GM18909 (cell line): ENCODE measurements around the gene TCEANC2.

ENCODE experiments used
- ATAC-seq: cut with Tn5 transposase; IDR thresholded peaks from one replicate; pipeline ENCODE4 v1.9.1; 2021; ENCODE audit warnings: mild to moderate bottlenecking; ENCODE audit not compliant: unreplicated experiment, poor library complexity

Gene TCEANC2

GRCh38 chr1:54110996-54111395 lies 57.6 kb downstream of the TCEANC2 start:
- ATAC-seq: no peak

- no peak for ATAC-seq
Measured at GRCh38 chr1:54111624-54112023, 58.2 kb downstream of the TCEANC2 start.

DNA sequence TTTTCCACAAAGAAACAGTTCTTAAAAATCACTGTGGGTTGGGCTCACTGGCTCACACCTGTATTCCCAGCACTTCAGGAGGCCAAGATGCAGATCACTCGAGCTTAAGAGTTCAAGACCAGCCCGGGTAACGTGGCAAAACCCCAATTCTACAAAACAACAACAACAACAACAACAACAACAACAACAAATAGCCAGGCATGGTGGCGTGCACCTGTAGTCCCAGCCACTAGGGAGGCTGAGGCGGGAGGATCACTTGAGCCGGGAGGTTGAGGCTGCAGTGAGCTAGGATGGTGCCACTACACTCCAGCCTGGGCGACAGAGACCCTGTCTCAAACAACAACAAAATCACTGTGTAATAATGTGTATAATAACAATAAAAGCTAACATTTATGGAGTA lies 58.6 kb downstream of the TCEANC2 start:
- ATAC-seq: no peak

- ATAC-seq: no peak
Measured at GRCh38 chr1:54112705-54113368, 59.4 kb downstream of the TCEANC2 start.

GRCh38 chr1:54114001-54114400 lies 60.6 kb downstream of the TCEANC2 start:
- no peak for ATAC-seq

GRCh38 chr1:54114955-54115354 lies 61.5 kb downstream of the TCEANC2 start:
- ATAC-seq: no peak

- no peak for ATAC-seq
Measured at GRCh38 chr1:54115520-54115919, 62.1 kb downstream of the TCEANC2 start.

GRCh38 chr1:54117815-54118563 lies 64.6 kb downstream of the TCEANC2 start:
- ATAC-seq: no peak

DNA sequence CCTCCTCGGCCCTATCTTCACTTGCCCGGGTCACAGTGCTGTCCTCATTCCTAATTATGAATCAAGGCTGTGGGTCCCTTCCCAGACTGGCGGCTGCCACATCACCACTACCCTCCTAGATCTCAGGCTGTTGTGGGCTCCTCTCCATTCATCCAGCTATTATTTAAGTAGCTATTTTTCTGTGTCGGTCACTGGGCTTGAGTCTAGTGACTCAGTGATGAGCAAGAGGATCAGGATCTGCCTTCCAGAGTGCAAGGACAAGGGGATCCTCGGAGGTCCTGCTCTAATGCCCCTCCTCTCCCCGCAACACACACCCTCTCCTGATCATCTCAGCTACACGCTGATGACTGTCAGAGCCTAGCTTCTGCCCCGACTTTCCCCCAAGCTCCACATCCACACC lies 65.3 kb downstream of the TCEANC2 start:
- no peak for ATAC-seq

DNA sequence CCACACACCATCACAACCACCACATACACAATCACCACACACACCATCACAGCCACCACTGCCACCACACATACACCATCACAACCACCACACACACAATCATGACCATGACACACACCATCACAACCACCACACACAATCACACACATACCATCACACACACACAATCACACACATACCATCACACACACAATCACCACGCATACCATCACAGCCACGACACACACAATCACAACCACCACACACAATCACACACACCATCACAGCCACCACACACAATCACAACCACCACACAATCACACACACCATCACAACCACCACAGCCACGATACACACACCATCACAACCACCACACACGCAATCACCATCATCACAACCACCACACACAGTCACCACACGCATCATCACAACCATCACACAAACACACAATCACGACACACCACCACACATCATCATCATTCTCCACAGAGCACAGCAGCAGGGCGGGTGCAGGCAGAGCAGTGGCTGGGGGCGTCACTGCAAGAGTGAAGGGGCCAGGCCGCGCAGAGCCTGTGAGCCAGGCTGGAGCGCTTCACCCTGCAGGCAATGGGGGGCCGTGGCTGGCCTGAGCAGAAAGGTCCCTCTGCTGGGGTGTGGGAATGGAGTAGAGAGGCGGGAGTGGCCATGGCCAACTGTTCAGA lies 66.8 kb downstream of the TCEANC2 start:
- no peak for ATAC-seq

DNA sequence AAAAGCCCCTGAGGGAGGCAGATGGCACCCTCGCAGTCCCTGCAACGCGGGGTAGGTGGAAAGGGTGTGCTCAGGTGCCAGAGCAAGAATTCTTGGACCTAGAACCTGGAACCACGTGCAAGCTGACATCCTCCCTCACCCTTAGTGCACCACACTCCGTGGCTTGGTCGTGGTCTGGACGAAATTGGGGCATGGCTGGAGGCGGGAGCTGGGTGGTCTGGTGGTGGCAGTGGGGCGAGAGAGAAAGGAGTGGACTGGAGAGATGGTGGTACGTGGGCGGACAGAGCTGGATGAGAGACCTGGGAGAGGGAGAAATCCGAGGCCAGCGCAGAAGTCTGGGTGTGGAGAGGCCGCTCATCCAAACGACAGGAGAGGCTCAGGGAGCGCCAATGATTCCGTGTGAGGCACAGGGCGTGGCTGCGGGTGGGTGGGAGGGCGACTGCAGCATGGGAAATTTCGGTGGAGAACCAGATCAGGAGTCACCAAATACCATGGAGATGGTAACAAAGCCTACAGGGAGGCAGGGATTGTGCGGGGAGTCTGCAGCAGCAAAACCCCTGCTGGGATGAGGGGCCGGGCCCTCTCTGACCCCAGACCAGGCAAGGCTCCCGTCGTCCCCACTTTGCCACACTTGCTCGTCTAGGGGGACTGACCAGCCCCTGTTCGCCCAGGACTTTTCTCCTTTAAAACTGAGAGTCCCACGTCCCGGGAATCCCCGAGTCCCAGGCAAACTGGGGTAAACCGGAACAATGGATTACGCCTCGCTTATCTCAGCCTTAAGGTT lies 67.5 kb downstream of the TCEANC2 start:
- ATAC-seq: no peak

- no peak for ATAC-seq
Measured at GRCh38 chr1:54121482-54122134, 68.2 kb downstream of the TCEANC2 start.

DNA sequence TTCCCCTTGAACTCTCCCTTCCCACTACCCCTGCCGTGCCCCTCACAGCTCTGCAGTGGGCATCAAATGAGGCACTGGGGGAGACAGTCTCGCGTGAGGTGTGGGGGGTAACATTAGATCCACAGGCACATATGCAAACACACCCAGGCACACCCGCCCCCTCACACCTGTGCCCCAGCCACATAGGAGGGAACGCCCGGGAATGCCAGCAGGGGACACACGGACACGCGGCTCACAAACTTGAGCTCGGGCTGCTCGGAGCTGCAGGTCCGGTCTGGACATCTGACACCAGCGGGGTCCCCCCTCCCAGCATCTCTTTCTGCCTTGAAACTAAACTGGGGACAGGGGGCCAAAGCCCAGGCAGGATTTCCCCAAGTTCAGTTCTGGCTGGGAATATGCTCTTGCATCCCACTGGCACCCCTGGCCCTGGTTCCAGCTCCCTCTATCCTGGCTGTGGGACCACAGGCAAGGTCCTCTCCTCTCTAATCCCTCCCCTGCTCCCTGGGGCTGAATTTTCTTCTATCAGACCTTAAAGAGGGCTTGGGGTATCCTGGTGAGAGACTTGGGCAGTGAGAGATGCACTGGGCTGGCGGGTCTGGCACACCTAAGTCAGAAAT lies 68.8 kb downstream of the TCEANC2 start:
- ATAC-seq: no peak

- ATAC-seq: no peak
Measured at GRCh38 chr1:54122992-54123391, 69.6 kb downstream of the TCEANC2 start.

DNA sequence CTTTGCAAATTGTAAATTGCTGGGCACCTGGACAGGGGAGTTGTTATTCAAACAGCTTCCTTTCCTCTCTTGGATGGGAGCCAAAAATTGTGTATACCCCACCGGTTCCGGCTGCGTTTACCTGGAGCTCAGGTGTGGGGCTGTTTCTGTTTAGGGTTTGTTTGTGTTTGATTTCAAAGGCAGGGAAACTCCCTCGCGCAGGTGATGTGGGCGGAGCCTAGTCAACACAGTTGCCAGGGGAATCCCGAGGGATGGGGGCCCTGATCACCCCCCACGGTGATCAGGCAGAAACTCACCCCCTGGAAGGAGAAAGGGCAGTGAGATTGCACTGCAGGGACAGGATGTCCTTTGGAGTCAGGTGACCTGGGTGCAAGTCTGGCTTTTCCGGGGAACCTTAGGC lies 71.1 kb downstream of the TCEANC2 start:
- no peak for ATAC-seq

- ATAC-seq: no peak
Measured at GRCh38 chr1:54124906-54125305, 71.5 kb downstream of the TCEANC2 start.

GRCh38 chr1:54125386-54126070 lies 72.1 kb downstream of the TCEANC2 start:
- no peak for ATAC-seq

DNA sequence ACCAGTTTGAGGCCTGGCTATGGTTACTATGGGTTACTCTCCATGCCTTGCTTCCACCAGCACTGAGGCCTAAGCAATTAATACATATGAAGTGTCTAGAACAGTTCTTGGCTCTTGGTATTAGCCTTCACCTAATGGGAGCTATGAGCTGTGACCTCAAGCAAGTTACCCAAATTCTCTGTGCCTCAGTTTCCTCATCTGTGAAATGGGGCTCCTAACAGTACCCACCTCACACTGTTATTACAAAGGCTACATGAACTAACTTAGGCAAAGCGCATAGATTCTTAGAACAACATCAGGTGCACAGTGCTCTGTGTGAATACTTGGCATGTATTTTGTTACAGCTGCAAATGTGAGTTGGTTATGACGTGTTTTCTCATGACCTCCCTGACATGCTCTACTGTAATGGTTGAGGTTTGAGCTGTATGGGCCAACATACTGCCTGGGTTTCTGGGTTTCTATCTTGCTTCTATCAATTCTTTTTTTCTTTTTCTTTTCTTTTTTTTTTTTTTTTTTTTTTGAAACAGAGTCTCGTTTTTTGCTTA lies 72.9 kb downstream of the TCEANC2 start:
- no peak for ATAC-seq
